HG02642 (cell line): Measurements from ENCODE around the gene KCND3.

Source experiments
- ATAC-seq: cut with Tn5 transposase; IDR thresholded peaks from one replicate; pipeline ENCODE4 v1.9.1; 2021; ENCODE audit warnings: mild to moderate bottlenecking; ENCODE audit not compliant: unreplicated experiment, poor library complexity

The KCND3 gene

GRCh38 chr1:111924786-111925185 lies 64.7 kb downstream of the KCND3 start:
- ATAC-seq: no peak

- no peak for ATAC-seq
These were observed 65.7 kb downstream of the KCND3 start for GRCh38 chr1:111923766-111924165.

GRCh38 chr1:111921948-111922347 lies 67.5 kb downstream of the KCND3 start:
- ATAC-seq: no peak

GRCh38 chr1:111920221-111921024 lies 69.0 kb downstream of the KCND3 start:
- no peak for ATAC-seq

- ATAC-seq: no peak
These were observed 77.5 kb downstream of the KCND3 start for GRCh38 chr1:111911776-111912515.

DNA sequence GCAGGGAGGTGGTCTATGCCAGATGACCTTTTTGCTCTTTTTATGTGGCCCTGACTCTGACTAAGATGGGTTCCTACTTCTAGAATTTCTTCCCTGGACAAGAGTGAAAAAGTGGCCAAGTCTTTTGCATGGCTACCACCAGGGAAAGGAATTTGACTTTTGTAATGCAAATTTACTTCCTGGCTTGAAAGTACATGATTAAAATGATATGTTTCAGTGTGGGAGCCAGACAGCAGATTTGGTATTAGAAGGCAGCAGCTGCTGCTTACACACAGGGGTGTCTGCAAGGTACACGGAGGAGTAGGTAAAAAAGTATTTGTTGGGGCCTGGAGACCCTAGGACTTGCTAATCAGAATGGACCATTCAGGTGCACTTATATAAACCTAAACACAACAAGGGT lies 78.4 kb downstream of the KCND3 start:
- no peak for ATAC-seq

DNA sequence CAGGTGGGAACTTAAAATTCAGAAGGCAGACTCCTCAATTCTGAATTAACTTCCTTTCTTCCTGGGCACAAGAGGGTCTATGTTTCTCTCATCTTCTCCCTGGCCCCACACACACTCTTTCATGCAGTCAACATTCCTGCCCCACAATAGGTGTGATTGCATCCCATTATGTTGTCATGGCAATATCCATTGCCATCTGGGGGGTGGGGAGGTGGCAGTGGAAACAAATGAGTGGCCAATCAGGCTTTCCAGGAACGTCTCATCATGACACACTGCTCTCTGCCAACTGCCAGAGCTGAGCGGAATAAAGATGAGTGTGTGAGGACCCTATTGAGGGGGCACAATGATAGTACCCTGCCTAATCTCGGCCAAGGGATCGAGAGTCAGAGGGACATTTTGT lies 80.4 kb downstream of the KCND3 start:
- no peak for ATAC-seq

- ATAC-seq: no peak
These were observed 81.4 kb downstream of the KCND3 start for GRCh38 chr1:111908011-111908621.

DNA sequence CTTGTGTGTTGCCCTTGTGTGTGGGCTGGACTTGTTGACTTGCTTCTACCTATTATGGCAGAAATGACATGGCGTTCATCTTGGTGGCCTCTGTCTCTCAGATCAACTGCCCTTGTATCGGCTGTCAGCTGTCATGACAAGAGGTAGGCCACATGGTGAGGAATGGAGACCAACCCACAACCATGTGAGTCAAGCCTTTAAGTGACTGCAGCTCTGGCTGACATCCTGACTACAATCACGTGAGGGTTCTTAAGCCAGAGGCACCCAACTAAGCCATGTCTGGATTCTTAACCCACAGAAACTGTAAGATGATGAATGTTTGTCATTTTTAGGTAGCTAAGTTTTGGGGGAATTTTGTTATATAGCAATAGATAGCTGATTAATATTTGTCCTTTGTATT lies 82.1 kb downstream of the KCND3 start:
- no peak for ATAC-seq

DNA sequence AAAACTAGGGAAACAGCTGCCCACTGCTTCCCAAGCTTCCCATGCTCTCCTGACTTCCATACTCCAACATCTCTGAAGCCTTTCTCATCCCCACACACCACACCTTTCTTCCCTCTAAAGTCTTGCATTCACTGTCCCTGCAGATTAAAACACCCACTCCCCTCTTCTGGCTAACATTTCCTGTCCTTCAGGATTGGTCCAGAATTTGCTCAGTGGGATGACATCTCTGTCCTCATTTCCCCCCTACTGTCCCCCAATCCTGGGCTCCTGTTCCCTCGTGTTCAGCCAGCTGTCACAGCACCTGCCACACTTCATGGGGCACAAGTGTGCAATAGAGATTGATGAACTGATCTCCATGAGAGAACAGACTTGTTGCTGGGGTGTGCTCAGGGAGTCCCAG lies 82.7 kb downstream of the KCND3 start:
- no peak for ATAC-seq

GRCh38 chr1:111906111-111906510 lies 83.4 kb downstream of the KCND3 start:
- ATAC-seq: no peak

DNA sequence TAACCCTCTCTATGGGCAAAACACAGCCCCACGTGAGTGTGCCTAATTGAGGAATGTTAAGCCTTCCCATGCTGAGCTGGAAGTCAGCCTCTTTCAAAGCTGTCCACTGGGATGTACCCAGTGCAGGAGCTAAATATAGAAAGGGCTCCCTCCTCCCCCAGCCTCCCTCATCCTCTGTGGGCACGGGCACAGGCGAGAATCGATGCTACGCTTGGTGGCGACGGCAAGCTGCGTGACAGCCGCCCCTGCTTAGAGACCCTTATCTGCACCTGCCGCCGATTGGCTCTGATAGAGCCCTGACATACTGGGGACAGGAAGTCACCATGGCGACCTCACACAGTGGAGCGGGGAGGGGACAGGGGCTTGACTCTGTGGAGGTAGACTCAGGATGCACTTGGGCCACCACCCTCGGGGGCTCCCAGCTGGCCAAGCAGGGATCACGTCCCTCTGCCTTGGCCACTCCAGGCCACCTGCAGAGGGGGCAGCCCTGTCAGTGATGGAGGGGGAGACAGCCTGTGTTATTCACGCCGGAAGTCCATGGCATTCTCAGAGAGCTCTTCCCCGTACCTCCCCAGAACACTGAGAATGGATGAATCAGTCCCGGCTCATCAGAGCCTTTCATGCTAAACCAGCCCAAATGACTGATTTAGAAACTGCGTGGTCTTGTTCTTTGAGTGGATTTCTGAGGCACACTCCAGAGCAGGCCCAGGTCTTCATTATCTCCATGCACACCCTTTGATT lies 84.8 kb downstream of the KCND3 start:
- no peak for ATAC-seq

DNA sequence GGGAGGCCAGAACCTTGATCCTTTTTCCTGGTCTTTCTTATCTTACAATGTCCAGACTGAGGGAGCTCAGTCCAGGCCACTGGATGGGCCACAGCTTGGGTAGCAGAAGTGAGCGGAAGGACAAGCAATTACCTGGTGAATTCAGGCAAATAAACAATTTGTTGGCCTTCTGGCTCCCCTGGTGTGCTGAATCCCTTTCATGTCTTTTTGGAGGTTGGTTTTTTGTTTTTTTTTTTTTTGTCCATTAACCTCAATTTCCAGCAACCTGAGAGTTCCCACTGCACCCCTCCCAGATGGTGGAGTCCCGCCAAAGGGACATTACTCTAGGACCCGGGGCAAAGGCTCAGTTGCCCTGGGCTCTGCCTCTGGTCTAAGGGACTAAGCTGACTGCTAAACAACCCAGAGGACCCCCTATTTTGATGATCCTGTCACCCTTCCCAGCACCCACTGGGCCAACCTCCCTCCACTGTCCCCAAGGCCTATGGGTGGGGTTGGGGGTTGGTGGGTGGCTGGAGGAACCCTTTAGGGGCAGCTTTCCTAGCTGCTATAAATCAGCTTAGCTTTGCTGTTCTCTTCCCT lies 85.5 kb downstream of the KCND3 start:
- no peak for ATAC-seq

- no peak for ATAC-seq
These were observed 86.2 kb downstream of the KCND3 start for GRCh38 chr1:111903148-111903870.

DNA sequence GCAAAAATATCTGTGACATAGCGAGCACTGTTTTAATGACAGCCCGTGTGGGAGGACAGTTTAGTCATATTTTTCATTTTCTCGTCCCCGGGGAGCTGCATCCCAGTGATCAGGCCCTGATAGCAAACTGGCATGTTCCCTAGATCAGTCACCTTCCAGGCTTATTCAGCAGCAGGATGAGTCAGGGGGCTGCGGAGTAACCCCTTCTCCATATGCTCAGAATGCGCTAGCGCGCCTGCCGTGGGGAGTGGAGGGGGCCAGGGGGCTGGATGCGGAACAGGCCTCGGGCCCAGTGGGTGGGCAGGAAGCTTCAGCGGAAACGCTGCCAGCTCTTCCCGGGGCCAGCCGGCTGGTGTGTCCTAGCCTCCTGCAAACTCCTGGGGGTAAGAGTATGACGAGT lies 94.0 kb downstream of the KCND3 start:
- no peak for ATAC-seq

DNA sequence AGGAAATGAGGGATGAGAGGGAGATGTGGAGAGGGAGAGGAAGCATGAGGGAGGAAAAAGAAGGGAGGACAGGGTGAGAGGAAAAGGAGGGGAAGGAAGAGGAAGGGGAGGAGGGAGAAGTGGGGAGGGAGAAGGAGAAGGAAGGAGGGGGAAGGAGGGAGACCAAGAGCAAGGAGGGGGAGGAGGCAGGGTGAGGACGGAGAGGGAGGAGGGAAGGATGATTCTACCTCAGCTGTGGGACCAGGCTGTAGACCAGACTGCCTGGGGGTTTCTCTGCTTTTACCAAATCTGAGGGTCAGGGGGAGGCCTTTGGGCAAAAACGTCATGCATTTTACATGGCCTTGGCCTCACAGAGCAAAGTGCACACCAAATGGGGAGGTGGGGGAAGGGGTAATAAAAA lies 94.5 kb downstream of the KCND3 start:
- no peak for ATAC-seq

GRCh38 chr1:111894497-111894896 lies 95.0 kb downstream of the KCND3 start:
- ATAC-seq: no peak

DNA sequence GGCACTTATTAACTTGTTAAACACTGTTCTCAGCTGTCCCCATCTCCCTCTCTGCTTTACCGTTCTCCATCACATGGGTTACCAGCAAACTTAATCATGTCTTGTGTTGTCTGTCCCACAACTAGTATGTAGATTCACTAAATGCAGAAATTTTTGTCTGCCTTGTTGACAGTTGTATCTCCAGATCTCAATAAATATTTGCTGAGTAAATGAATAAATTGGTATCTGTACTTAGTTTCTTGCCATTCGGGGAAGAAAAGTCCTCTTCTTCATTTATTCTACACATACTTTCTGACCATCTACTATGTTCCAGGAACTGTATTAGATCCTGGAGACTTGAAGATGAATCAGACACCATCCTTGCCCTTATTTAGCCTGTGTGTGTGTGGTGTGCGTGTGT lies 97.9 kb downstream of the KCND3 start:
- no peak for ATAC-seq

DNA sequence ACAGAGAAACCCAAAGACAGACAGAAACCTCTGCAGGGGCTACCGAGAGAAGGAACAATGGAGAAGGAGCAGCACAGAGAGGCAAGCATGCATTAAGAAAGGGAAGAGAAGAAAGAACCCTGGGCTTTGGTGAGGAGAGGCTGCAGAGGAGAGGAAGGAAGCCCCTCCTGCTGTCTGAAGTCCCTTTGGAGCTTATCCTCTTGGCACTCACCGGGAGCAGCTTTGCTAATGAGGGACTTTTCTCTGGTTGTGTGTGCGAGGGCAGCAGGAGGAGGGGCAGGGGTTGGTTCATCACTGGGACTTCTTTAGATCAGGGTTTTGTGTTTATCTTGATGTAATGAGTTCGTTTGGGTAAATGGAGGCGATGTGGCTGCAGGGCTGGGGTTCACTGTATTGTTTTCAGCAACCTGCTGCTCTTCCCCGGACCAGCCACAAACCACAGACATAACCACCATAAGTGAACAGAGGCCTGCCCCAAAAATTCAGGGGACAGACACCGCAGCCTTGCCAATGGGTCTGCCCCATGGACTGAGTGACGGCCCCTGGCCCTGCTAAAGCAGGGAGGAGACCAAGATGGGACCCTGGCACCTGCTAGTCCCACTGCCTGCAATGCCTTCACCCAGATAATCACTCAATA lies 100.6 kb downstream of the KCND3 start:
- ATAC-seq: no peak
